Inferior parietal cortex (tissue), 1 donor: ENCODE data around the gene PCDH9.

Experiments
- DNase-seq: peaks from one replicate; pipeline ENCODE4 v3.0.0-alpha.2; 2016; ENCODE audit errors: extremely low spot score

The PCDH9 gene

DNA sequence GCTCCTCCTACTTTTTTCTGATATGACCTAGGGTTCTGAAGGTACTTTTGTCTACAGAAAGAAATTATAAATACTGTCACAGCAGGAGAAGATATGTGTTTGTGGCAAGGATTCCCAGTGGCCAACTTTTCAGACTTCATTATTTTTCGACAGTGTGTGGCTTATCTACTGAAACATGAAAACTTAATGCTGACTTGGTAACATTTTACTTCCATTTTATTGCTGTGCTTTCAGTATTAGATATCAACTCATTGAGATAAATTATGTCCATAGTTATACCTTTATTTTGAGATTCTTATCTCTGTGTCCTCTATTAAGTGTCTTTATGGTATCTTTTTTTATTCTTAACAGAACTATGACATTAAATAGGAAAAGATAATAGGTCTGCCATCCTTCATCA lies 700.0 kb downstream of the PCDH9 start:
- DNase-seq, result no peak

DNA sequence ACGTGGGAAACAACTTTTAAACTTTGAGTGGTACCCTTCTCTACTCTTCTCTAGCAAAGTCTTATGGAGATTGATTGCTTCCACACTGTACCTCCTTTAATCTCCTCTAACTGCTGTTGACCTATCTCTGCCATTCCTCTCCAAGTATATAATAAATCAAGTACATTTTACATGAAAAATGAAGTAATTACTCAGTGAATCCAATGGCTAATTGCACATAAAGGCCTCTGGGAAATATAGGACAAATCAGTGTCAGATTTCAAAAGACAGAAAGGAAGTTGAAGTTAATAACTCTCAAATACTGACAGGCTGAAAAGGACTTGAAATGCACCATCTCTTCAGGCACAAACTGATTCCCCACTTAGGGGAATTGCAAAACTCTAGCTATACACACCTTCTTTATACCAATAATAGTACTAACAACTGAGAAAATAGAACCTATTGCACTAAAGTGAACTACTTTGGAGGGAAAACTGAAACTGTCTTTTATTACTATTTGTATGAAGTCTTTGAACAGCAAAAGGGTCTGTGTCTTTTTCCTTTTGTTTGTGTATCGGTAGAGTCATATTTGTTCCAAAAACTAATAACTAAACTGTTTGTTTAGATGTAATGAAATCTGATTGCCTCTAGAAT lies 701.1 kb downstream of the PCDH9 start:
- DNase-seq, result no peak

GRCh38 chr13:66528180-66528579 lies 702.0 kb downstream of the PCDH9 start:
- DNase-seq, result no peak

DNA sequence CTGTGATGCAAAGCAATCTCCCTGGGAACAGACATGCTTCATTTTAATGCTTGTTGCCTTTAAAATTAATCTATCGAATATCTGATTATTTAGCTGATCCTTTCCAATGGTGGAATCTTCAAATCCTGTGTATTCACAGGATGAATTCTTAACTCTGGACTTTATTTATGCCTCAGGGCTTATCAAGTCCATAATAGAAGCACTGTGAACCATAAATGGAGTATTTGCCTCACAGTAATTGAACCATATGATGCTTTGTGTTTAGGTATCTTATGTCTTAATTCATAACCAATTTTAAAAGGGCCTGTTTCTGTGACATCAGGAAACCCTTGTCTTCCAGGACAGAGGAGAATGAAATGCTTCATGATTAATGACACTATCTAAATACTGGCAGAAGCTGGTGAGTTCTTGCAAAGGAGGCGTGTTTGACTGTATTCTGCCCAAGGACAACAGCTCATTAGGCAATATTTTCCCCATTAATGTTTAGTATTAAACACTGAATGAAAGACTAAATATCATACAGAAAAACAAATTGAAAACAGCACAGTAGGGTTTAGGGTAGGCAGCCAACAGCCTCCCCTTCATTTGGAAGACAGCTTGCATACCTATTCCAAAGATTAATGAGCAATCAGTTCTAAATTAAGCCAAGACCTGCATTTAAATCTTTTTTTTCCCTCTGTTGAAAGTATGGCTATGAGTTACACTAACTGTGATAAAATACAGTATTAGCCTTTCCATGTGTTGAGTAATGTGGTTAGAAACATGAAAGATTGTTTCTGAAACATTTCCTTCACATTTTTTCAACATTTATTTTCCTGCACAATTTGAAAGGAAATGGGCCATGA lies 709.4 kb downstream of the PCDH9 start:
- DNase-seq, result no peak

GRCh38 chr13:66519259-66519658 lies 710.9 kb downstream of the PCDH9 start:
- DNase-seq, result no peak

DNA sequence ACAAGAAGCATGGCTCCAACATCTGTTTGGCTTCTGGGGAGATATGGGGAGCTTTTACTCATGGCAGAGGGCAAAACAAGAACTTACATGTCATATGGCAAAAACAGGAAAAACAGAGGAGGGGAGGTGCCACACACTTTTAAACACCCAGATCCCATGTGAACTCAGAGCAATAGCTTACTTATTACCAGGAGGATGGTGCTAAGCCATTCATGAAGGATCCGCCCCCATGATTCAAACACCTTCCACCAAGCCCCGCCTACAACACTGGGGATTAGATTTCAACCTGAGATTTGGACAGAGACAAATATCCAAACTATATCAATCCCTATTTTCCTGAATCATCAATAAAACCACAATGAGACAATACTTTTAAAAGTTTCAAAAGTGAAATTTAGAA lies 712.1 kb downstream of the PCDH9 start:
- no peak for DNase-seq

- DNase-seq, result no peak
These were observed 716.4 kb downstream of the PCDH9 start for GRCh38 chr13:66513728-66514127.

DNA sequence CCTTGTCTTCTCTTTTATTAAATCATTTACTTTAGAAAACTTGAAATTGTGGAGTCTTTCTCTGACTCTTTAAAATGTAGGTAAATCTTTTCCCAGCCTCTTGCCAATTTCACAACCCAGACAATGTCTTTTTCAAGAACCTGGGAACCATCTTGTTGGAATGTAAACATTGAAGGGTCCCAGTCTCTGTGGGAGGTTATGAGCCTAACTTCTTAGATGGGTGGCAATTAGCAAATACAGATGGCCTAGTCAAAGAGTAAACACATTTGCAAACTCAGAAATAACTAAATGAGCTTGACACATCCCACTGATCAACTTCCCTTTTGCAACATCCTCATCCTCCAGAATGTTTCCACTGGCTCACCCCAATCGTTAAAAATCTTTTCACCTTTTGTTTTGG lies 721.0 kb downstream of the PCDH9 start:
- DNase-seq, result no peak

DNA sequence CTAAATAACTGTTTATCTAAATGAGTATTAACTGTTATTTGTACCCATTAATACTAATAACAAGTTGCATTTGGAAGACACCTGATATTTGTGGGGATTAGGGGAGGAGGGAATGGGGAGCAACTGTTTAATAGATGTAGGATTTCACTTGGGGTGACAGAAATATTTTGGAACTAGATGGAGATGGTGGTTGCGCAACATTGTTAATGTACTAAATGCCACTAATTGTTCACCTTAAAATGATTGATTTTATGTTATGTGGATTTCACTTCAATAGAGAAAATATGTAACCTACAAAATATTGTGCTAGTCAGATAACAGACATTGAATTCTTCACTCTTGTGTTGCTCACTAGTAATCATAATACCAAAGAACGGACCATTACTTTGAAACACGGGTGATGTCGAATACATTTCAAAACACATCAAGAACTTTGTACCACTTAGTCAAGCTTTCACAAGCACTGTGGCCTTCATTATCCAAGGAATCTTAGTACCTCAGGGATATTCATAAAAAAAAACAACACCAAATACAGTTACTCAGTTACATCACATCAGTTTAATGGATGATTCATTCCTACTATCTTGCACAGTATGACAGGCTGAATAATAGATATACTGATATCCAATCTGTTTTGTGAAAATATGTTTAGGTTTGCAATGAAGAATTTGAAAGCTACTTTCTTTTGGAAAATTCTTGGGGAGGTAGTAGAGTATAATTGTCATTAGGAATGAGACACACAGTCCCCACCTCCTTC lies 721.8 kb downstream of the PCDH9 start:
- DNase-seq, result no peak

- no peak for DNase-seq
These were observed 723.2 kb downstream of the PCDH9 start for GRCh38 chr13:66506979-66507378.

GRCh38 chr13:66506051-66506777 lies 723.9 kb downstream of the PCDH9 start:
- no peak for DNase-seq

DNA sequence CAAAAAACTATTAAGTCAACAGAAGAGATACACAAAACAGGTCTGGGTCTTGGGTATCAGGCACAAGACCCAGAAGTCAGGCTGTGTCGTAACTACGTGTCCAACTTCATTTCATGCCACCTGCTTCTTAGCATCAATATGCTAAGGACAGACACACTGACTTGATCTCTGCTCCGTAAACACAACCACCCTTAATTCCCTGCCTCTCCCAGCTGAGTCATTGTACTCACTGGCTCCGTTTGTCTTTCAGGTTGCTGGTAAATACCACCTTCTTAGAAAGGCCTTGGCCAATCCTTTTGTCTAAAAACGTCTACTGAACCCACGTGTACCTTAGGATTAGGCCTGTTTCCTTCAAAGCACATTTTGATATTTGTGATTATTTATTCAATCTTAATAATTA lies 726.2 kb downstream of the PCDH9 start:
- no peak for DNase-seq

- DNase-seq, result no peak
These were observed 729.0 kb downstream of the PCDH9 start for GRCh38 chr13:66501181-66501580.

DNA sequence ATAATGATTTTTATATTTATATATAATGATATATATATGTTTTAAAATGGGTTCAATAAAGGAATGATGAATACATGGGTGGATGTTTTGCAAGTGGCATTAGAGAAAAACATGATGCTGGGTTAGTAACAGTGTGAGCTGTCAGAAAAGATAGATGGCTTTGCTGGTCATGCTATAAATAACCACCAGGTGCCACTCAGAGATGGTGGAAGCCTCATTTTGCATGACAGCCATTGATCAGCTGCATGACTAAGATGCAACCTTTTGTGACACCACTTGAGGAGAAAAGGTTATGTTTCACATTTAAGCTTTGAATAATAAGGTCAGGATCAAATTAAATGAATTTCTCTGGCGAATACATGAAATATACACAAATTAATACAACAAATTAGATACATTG lies 737.7 kb downstream of the PCDH9 start:
- no peak for DNase-seq

DNA sequence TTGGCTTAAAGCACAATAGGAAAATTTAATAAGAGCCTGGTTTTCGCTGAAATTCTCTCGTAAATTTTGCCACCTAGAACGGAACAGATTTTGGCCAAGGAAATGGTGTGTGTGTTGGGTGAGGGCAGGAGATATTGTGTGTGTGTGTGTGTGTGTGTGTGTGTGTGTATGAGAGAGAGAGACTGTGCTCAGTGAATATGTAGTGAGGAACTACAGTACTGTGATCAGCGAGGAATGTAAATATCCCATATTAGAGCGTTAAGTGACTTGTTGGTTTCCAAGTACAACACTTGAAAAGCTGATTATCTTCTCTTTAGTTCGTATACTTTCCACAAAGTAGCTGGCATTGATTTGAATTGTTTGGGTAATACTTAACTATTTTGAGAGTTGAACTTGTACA lies 738.9 kb downstream of the PCDH9 start:
- no peak for DNase-seq

DNA sequence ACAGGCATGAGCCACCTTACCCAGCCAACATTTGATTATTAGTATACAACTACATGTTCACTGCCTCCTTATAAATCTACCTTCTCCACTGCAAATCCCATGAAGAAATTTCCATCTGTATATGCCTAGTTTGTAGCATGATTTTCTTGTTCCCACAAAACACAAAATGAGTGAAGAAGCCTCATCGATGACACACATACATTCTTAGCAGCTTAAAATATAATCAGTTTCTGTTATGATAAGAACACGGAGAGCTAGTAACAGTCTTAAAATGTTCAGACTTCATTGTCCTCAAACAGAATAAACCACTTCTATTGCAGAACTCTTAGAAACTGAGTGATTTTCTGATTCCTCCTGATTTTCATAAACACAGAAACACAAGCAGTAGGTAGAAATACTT lies 740.5 kb downstream of the PCDH9 start:
- DNase-seq, result no peak

GRCh38 chr13:66489172-66489571 lies 741.0 kb downstream of the PCDH9 start:
- DNase-seq, result no peak

DNA sequence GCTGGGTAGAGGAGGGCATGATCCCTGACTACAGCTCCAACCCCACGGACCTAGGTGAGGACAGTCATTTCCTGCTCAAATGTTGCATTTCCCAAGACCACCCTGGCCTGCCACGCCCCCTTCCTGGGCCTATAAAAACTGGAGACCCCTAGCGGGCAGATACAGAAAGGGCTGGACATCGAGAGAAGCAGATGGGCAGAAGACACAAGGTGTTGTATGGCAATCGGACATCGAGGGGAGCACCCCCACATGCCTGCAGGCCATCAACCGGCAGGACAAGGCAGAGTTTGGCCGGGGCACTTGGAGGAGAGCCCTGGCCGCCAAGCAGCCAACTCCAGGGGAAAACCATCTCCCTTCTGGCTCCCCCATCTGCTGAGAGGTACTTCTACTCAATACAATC lies 746.4 kb downstream of the PCDH9 start:
- no peak for DNase-seq

DNA sequence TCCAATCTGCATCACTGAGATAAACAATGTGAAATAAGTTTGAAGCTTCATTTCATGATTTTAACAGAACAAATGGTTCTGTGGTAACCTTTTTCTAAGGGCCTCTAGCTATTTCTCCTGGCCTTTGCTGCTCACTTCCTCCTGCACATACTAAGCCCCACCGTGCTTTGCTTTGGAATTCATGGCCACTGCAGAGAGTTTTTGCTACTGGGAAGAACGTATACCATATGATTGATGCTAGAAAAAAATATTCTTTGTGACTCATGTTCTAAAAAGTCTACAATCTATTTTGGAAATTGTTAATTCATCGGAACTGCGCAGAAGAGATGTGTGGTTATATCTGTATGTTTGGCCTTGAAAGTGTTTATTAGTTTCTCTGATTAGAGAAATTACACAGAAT lies 747.3 kb downstream of the PCDH9 start:
- DNase-seq, result no peak

- DNase-seq, result no peak
These were observed 752.3 kb downstream of the PCDH9 start for GRCh38 chr13:66477816-66478215.

- DNase-seq, result no peak
These were observed 755.1 kb downstream of the PCDH9 start for GRCh38 chr13:66475061-66475460.

DNA sequence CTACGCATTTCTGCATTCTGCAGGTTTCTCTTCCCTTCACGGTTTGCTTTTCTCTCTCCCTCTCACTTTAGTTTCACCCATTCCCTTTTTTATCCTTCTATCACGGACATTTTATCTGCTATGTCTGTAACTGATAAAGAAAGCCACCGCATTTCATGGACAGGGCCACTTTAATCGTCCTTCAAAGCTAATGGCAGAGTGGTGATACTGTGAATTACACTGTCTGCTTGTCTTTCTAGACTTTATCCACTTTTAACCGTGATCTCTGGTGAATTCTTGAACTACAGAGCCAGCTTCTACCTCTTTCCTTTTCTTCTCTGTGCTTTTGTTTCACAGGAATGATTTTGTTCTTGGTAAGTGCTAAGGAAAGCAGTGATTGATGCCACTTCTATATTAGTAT lies 760.4 kb downstream of the PCDH9 start:
- no peak for DNase-seq
